Loucy (cell line): Measurements from ENCODE around the gene HNRNPF.

Source experiments
- H2AFZ ChIP-seq: fragments of 200-600 bp; sonication (generic); 2 replicates; pipeline ENCODE4 v1.6.0; 2016; ENCODE audit warnings: antibody characterized with exemption, mild to moderate bottlenecking, low read length, moderate library complexity
- H3F3A ChIP-seq: fragments of 200-600 bp; 2 replicates; pipeline ENCODE4 v1.6.0; 2016; ENCODE audit warnings: antibody characterized with exemption, low read depth, mild to moderate bottlenecking
- H3K27me3 ChIP-seq: fragments of 200-600 bp; sonication (generic); 2 replicates; pipeline ENCODE4 v1.6.1; 2014; ENCODE audit warnings: low read length, mild to moderate bottlenecking; ENCODE audit not compliant: insufficient read depth, poor library complexity, severe bottlenecking
- H3K36me3 ChIP-seq: fragments of 200-600 bp; sonication (generic); 2 replicates; pipeline ENCODE4 v1.6.1; 2016; ENCODE audit warnings: low read length; ENCODE audit not compliant: insufficient read depth
- H3K4me1 ChIP-seq: fragments of 200-600 bp; sonication (generic); 2 replicates; pipeline ENCODE4 v1.5.1; 2014; ENCODE audit warnings: low read length, mild to moderate bottlenecking; ENCODE audit not compliant: insufficient read depth, poor library complexity, severe bottlenecking
- H3K4me2 ChIP-seq: fragments of 200-600 bp; sonication (generic); 2 replicates; pipeline ENCODE4 v1.6.0; 2014; ENCODE audit warnings: antibody characterized with exemption, low read length, low read depth, mild to moderate bottlenecking; ENCODE audit not compliant: poor library complexity, severe bottlenecking
- H3K4me3 ChIP-seq: fragments of 200-600 bp; sonication (generic); 2 replicates; pipeline ENCODE4 v1.5.1; 2014; ENCODE audit warnings: low read length, mild to moderate bottlenecking, mixed read lengths; ENCODE audit not compliant: poor library complexity, severe bottlenecking
- H3K79me2 ChIP-seq: fragments of 200-600 bp; sonication (generic); 2 replicates; pipeline ENCODE4 v1.6.1; 2014; ENCODE audit warnings: low read length; ENCODE audit not compliant: insufficient read depth
- H3K9ac ChIP-seq: fragments of 200-600 bp; sonication (generic); 2 replicates; pipeline ENCODE4 v1.6.0; 2014; ENCODE audit warnings: mild to moderate bottlenecking, low read depth, low read length, moderate library complexity; ENCODE audit not compliant: poor library complexity, severe bottlenecking
- H3K9me2 ChIP-seq: fragments of 200-600 bp; sonication (generic); replicated peaks from 2 replicates; pipeline ENCODE4 v1.6.1; 2016; ENCODE audit warnings: low read depth, low read length, mixed read lengths
- H3K9me3 ChIP-seq: fragments of 200-600 bp; sonication (generic); 2 replicates; pipeline ENCODE4 v1.6.1; 2014; ENCODE audit warnings: mild to moderate bottlenecking, antibody characterized with exemption, low read length, low read depth; ENCODE audit not compliant: insufficient read depth
- H4K20me1 ChIP-seq: fragments of 200-600 bp; sonication (generic); 2 replicates; pipeline ENCODE4 v1.6.0; 2014; ENCODE audit warnings: antibody characterized with exemption, low read length, mild to moderate bottlenecking; ENCODE audit not compliant: insufficient read depth, poor library complexity, severe bottlenecking
- EZH2phosphoT487 ChIP-seq: fragments of 200-600 bp; IDR thresholded peaks from 2 replicates; pipeline ENCODE4 v1.6.1; 2018; ENCODE audit warnings: antibody characterized with exemption, mild to moderate bottlenecking, moderate library complexity, borderline replicate concordance
- TF ChIP-seq, protein P1 (sequence below): fragments of 200-600 bp; sonication (generic); conservative IDR thresholded peaks from 2 replicates; pipeline ENCODE4 v1.5.1; 2014; ENCODE audit warnings: mild to moderate bottlenecking, antibody characterized with exemption, low read length

Gene HNRNPF

DNA sequence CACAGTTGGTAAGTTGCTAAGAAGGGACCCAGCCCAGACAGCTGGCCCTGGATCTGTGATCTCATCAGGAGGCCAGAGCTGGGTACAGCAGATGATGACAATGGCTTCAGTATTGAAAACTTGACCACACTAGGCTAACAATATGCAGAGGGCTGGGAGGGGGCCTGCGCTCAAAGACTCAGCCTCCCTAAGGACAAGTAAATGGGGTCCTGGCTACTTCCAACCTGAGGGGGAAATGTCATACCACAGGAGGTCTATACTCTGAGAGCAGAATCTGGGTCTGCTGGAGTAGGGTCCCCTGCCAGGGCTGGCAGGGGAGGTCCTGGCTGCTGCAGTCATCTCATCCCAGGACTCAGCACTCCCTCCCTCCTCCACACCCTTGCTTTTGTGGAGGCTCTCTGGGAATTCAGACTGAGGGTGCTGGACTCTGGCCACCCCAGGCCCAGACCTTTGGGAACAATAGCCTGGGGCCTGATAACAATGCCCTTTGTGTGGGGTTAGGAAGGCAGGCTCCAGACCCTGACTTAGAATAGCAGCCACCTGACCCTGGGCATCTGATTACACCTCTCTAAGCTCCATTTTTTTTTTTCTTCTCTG lies 36.1 kb downstream of the HNRNPF start:
- Histone ChIP-seq H3K79me2 (no peaks in the 10 kb centered on the region), H3K9me2 (no peaks in the 10 kb centered on the region), H3F3A (no peaks in the 10 kb centered on the region), H3K9me3 (no peaks in the 10 kb centered on the region), H3K27me3 (no peaks in the 10 kb centered on the region), H3K36me3 (no peaks in the 10 kb centered on the region), H2AFZ (no peak overlapping the region), H3K4me2 (no peak overlapping the region), H3K9ac (no peak overlapping the region), H3K4me1 (no peaks in the 10 kb centered on the region), H4K20me1 (no peaks in the 10 kb centered on the region), H3K4me3 (no peak overlapping the region)
- TF ChIP-seq EZH2phosphoT487: no peak
- TF ChIP-seq, protein P1, sequence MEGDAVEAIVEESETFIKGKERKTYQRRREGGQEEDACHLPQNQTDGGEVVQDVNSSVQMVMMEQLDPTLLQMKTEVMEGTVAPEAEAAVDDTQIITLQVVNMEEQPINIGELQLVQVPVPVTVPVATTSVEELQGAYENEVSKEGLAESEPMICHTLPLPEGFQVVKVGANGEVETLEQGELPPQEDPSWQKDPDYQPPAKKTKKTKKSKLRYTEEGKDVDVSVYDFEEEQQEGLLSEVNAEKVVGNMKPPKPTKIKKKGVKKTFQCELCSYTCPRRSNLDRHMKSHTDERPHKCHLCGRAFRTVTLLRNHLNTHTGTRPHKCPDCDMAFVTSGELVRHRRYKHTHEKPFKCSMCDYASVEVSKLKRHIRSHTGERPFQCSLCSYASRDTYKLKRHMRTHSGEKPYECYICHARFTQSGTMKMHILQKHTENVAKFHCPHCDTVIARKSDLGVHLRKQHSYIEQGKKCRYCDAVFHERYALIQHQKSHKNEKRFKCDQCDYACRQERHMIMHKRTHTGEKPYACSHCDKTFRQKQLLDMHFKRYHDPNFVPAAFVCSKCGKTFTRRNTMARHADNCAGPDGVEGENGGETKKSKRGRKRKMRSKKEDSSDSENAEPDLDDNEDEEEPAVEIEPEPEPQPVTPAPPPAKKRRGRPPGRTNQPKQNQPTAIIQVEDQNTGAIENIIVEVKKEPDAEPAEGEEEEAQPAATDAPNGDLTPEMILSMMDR: no peak

DNA sequence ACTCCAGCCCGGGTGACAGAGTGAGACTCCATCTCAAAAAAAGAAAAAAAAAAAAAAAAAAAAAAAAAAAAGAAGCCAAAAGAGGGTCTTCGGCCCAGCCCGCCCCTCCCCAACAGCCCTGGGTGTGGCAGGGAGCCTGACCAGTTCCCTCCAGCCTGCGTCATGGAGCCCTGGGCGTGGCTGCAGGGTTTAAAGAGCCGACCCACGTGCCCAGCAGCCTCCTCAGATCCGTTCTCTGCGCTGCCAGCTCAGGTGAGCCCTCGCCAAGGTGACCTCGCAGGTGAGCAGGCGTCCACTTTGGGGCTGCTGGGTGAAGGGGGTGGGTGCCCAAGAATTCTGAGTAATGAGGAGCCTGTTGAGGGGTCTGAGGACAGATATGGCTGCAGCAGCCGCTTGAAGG lies 37.6 kb downstream of the HNRNPF start, which contains the start of gene FXYD4:
Gene FXYD4 (plus strand): TSS at position 219 of the 400 bp plus-strand sequence. CDS start 2,111 bp downstream, outside the sequence.
- H3K4me1 ChIP-seq: no peaks in the 10 kb centered on the region
- no peak within 1 kb of the TSS for H3K9ac ChIP-seq
- no peaks in the 10 kb centered on the region for H3K36me3 ChIP-seq
- no peak within 1 kb of the TSS for H3K4me3 ChIP-seq
- H3K79me2 ChIP-seq: no peaks in the 10 kb centered on the region
- no peaks in the 10 kb centered on the region for H3K27me3 ChIP-seq
- TF ChIP-seq, protein P1: no peak
- no peak for TF ChIP-seq EZH2phosphoT487
- no peaks in the 10 kb centered on the region for H3F3A ChIP-seq
- H3K9me3 ChIP-seq: no peaks in the 10 kb centered on the region
- no peak within 1 kb of the TSS for H3K4me2 ChIP-seq
- no peak within 1 kb of the TSS for H2AFZ ChIP-seq
- H4K20me1 ChIP-seq: no peaks in the 10 kb centered on the region
- no peaks in the 10 kb centered on the region for H3K9me2 ChIP-seq

DNA sequence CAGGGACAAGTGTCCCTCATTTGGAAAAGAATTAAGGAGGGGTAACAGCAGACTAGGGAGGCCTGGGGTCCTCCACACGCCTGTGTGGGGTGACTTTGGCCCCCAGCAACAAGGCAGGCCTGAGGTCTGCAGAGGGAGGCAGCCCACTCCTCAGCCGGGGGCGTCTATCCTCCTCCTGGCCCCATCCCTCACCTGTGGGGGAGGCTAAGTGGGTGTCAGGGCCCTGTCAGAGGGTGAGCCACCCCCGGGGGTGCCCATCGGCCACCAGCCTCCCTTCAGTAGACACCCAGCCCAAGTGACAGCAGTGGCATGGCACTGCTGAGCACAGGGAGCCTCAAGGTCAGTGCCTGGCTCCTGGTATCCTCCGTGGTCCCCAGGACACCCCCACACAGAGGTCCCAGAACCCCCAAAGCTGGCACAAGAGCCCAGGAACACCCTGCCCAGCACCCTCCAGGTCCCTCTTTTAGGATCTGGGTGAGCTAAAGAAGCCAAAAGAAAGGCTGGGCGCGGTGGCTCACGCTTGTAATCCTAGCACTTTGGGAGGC lies 38.2 kb downstream of the HNRNPF start:
- H3K36me3 ChIP-seq: no peaks in the 10 kb centered on the region

More for the DNA sequence above, 38.2 kb downstream of the HNRNPF start:
- no peak for TF ChIP-seq EZH2phosphoT487
- TF ChIP-seq, protein P1: no peak
- no peaks in the 10 kb centered on the region for H3K9me3 ChIP-seq
- H3K9me2 ChIP-seq: no peaks in the 10 kb centered on the region
- no peaks in the 10 kb centered on the region for H3K79me2 ChIP-seq
- no peak overlapping the region for H3K4me3 ChIP-seq
- H3K9ac ChIP-seq: no peak overlapping the region
- no peaks in the 10 kb centered on the region for H3K27me3 ChIP-seq
- H2AFZ ChIP-seq: no peak overlapping the region
- no peak overlapping the region for H3K4me2 ChIP-seq
- no peaks in the 10 kb centered on the region for H3K4me1 ChIP-seq
- H3F3A ChIP-seq: no peaks in the 10 kb centered on the region
- H4K20me1 ChIP-seq: no peaks in the 10 kb centered on the region
